ENCODE measurements around the gene CRTC1.

CRTC1 gene

GRCh38 chr19:18789883-18790565 is 106.5 kb downstream of the CRTC1 start:
- H3K27me3 Mint-ChIP-seq = peaks cover 91% of the 10 kb centered on the region
- H3K4me3 Mint-ChIP-seq = peak overlapping the region; percentile 67
- H3K9me3 Mint-ChIP-seq = no peaks in the 10 kb centered on the region
- H3K4me1 Mint-ChIP-seq (ENCODE audit: low read depth) = peaks cover 50% of the 10 kb centered on the region
- intact Hi-C loops (cut with micrococcal nuclease) = no loop called here
- H3K36me3 Mint-ChIP-seq (ENCODE audit: low read depth) = no peaks in the 10 kb centered on the region
- no peak overlapping the region for H3K27ac Mint-ChIP-seq

GRCh38 chr19:18790566-18791314 is 107.3 kb downstream of the CRTC1 start, which contains the start of gene COMP:
Gene COMP (minus strand): TSS chr19:18791305. CDS start chr19:18791269, 36 bp downstream.
- no peaks in the 10 kb centered on the region for H3K9me3 Mint-ChIP-seq
- no peaks in the 10 kb centered on the region for H3K36me3 Mint-ChIP-seq (ENCODE audit: low read depth)
- peaks cover 93% of the 10 kb centered on the region for H3K27me3 Mint-ChIP-seq
- peaks cover 42% of the 10 kb centered on the region for H3K4me1 Mint-ChIP-seq (ENCODE audit: low read depth)
- no peak within 1 kb of the TSS for H3K27ac Mint-ChIP-seq
- H3K4me3 Mint-ChIP-seq = peak within 1 kb of the TSS; percentile 65
- intact Hi-C loops (cut with micrococcal nuclease) = no loop called here

DNA sequence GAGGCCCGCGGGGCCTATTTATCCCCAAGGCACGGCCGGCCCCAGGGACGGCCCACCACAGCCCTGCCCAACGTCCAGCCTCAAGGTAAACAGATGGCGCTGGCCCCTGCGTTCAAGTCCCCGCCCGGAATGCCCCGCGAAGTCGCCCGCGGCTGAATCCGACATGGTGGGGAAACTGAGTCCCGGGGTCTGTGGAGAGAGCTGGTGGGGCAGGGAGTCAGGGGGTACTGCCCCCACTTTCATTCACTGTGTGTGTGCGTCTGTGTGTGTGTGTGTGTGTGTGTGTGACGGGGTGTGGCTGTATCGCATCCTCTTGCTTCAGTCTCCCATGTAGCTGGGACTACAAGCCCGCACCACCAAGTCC is 107.8 kb downstream of the CRTC1 start:
- intact Hi-C loops (cut with micrococcal nuclease) = no loop called here
- Mint-ChIP-seq H3K4me3 (no peak overlapping the region), H3K9me3 (no peaks in the 10 kb centered on the region), H3K27ac (no peak overlapping the region), H3K27me3 (peaks cover 94% of the 10 kb centered on the region), H3K4me1 (ENCODE audit: low read depth) (peaks cover 39% of the 10 kb centered on the region), H3K36me3 (ENCODE audit: low read depth) (no peaks in the 10 kb centered on the region)

DNA sequence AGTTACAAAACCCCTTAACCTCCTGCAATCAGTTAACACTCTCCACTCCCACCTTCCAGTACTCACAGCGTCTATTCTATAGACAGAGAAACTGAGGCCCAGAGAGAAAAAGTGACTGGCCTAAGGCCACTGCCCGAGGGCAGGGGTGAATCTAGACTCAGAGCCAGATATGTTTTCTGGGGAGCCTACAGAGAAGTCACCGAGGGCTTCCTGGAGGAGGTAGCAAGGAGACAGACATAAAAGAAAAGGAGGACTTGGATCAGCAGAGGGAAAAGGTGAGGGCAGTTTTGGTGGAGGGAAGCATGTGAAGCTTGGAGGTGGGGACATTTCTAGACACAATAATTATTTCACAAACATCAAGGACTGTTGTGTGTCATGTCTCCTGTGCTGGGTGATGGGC is 109.2 kb downstream of the CRTC1 start:
- intact Hi-C loops (cut with micrococcal nuclease) = no loop called here
- Mint-ChIP-seq H3K4me1 (ENCODE audit: low read depth) (peaks cover 33% of the 10 kb centered on the region), H3K9me3 (no peaks in the 10 kb centered on the region), H3K27ac (no peak overlapping the region), H3K36me3 (ENCODE audit: low read depth) (no peaks in the 10 kb centered on the region), H3K4me3 (no peak overlapping the region), H3K27me3 (peaks cover 84% of the 10 kb centered on the region)

DNA sequence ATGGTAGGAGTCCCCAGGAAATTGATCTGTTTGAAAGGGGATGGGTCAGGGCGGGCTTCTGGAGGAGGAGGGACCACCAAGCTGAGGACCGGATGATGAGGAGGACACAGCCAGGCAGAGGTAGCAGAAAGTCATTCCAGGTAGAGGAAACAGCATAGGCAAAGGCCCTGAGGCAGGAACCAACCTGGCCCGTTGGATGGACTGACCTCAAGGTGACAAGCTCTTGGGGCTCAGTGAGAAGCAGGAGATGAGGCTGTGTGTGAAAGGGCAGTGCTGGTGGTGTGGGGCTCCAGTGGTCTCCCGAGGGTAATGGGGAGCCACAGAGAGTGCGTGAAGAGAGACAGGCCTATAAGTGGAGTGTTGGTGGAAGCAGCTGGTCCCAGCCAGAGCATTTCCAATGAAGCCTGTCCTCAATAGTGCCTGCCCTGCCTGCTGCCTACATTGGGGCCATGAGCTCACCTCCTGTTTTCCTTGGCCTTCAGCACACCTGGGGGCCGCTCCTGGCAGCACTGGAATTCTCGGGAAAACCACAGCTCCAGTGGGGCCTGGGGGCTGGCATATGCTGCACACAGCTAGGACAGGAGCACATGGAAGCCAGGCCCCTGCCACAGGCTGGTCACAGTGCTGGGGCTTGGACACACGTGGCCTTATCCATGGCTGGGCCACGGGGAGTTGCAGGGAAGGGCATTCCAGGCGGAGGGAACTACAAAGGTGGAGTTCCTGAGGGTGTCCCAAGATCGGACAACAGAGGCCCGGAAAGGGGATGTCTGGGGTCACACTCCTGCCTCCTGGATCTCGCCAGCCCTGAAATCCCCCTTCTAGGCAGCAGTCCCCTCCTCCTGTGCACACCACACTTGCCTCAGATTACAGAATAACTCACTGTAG is 109.9 kb downstream of the CRTC1 start:
- intact Hi-C loops (cut with micrococcal nuclease) = no loop called here
- Mint-ChIP-seq H3K9me3 (no peaks in the 10 kb centered on the region), H3K36me3 (ENCODE audit: low read depth) (no peaks in the 10 kb centered on the region), H3K27ac (no peak overlapping the region), H3K4me1 (ENCODE audit: low read depth) (peaks cover 28% of the 10 kb centered on the region), H3K27me3 (peaks cover 77% of the 10 kb centered on the region), H3K4me3 (no peak overlapping the region)

DNA sequence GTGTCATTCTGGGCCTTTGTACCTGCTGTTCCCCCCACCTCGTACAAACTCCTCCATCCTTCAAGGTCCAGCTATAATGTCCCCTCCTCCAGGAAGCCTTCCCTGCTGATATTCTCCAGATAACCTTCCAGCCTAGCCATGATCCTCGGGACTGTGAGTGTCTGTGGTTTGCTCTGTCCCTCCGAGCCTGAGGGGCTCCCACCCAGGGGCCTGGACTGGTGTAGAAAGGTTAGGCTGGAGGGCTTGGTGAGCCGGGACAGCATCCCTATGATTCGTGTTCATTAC is 110.5 kb downstream of the CRTC1 start:
- Mint-ChIP-seq H3K27me3 (peaks cover 71% of the 10 kb centered on the region), H3K9me3 (no peaks in the 10 kb centered on the region), H3K36me3 (ENCODE audit: low read depth) (no peaks in the 10 kb centered on the region), H3K27ac (no peak overlapping the region), H3K4me3 (no peak overlapping the region), H3K4me1 (ENCODE audit: low read depth) (peaks cover 24% of the 10 kb centered on the region)
- intact Hi-C loops (cut with micrococcal nuclease) = no loop called here

DNA sequence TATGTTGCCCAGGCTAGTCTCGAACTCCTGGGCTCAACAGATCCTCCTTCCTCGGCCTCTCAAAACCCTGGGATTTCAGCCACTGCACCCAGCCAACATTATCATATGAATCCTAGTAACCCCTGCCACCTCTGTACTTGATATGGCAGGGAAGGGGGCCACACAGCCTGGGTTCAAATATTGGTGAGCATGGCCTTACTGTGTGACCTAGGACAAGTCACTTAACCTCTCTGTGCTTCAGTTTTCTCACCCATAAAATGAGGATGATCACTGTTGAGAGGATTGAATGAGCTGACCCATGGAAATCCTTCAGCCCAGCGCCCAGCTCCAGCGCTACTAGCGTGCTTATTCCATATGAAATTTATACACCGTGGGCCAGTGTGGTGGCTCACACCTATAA is 111.2 kb downstream of the CRTC1 start:
- Mint-ChIP-seq H3K27me3 (peaks cover 64% of the 10 kb centered on the region), H3K9me3 (no peaks in the 10 kb centered on the region), H3K27ac (no peak overlapping the region), H3K36me3 (ENCODE audit: low read depth) (no peaks in the 10 kb centered on the region), H3K4me3 (no peak overlapping the region), H3K4me1 (ENCODE audit: low read depth) (peaks cover 17% of the 10 kb centered on the region)
- intact Hi-C loops (cut with micrococcal nuclease) = no loop called here

- intact Hi-C loops (cut with micrococcal nuclease) = no loop called here
- Mint-ChIP-seq H3K4me3 (no peak overlapping the region), H3K27me3 (peaks cover 57% of the 10 kb centered on the region), H3K4me1 (ENCODE audit: low read depth) (peaks cover 8% of the 10 kb centered on the region), H3K9me3 (no peaks in the 10 kb centered on the region), H3K36me3 (ENCODE audit: low read depth) (no peaks in the 10 kb centered on the region), H3K27ac (no peak overlapping the region)
Observed at GRCh38 chr19:18795540-18795939, 112.1 kb downstream of the CRTC1 start.

- Mint-ChIP-seq H3K27me3 (peaks cover 55% of the 10 kb centered on the region), H3K9me3 (no peaks in the 10 kb centered on the region), H3K27ac (no peak overlapping the region), H3K4me1 (ENCODE audit: low read depth) (peaks cover 1% of the 10 kb centered on the region), H3K36me3 (ENCODE audit: low read depth) (no peaks in the 10 kb centered on the region), H3K4me3 (no peak overlapping the region)
- intact Hi-C loops (cut with micrococcal nuclease) = no loop called here
Observed at GRCh38 chr19:18796239-18796638, 112.8 kb downstream of the CRTC1 start.

DNA sequence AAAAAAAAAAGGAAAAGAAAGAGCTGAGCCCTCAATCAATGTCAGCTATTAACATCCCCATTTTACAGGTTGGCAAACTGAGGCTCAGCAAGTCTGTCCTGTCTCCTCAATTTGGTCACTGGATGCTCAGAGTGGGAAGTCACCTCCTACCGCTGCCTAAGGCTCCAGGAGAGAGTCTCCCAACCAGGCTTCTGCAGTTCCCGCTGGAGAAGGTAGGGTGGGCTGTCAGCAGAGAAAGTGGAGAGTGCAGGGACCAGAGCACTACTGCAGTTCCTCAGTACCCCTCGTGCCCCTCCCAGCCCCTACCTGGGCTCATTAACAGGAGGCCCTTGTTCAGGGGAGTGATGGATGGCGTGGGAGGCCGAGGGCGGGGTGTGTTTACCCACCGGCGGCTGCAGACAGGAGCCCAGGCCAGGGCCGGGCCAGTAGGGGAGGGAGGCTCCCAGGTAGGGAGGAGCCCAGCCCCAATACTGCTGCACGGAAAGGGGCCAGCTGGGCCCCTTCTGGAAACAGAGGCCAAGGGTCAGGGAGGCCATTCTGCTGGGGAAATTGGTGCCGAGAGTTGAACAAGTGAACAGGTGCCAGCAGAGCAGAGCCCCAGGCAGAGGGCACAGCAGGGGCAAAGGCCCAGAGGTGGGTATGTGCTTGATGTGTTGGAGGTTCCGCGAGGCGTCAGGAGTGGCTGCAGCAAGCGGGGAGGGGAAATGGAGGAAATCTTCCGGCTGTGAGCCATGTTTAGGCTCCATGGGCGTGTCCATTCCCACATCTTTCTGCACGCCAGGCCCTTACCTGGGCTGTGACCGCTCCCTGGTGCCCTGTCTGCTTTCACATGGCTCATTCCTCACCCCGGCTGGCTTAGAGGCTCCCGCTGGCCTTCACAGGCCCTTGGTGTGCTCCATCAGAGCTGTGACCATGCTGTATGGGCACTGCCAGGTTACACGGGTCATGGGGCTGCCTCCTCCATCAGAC is 115.2 kb downstream of the CRTC1 start:
- H3K4me1 Mint-ChIP-seq (ENCODE audit: low read depth) = no peaks in the 10 kb centered on the region
- no peak overlapping the region for H3K27ac Mint-ChIP-seq
- no peaks in the 10 kb centered on the region for H3K36me3 Mint-ChIP-seq (ENCODE audit: low read depth)
- intact Hi-C loops (cut with micrococcal nuclease) = no loop called here
- H3K4me3 Mint-ChIP-seq = no peak overlapping the region
- peaks cover 47% of the 10 kb centered on the region for H3K27me3 Mint-ChIP-seq
- no peaks in the 10 kb centered on the region for H3K9me3 Mint-ChIP-seq

DNA sequence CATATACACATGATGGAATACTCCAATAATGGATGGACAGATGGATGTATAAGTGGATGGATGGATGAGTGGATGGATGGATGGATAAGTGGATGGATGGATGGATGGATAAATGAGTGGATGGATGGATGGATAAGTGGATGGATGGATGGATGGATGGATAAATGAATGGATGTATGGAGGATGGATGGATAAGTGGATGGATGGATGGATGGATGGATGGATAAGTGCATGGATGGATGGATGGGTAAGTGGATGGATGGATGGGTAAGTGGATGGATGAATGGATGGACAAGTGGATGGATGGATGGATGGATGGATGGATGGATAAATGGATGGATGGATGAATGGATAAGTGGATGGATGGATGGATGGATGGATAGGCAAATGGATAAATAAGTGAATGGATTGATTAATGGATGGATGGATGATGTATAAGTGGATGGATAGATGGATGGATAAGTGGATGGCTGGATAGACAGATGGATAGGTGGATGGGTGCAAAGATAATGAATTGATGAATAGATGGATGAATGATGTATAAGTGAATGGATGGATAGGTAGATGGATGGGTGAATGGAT is 116.0 kb downstream of the CRTC1 start:
- intact Hi-C loops (cut with micrococcal nuclease) = no loop called here
- H3K36me3 Mint-ChIP-seq (ENCODE audit: low read depth) = no peaks in the 10 kb centered on the region
- H3K4me3 Mint-ChIP-seq = no peak overlapping the region
- no peaks in the 10 kb centered on the region for H3K9me3 Mint-ChIP-seq
- no peak overlapping the region for H3K27ac Mint-ChIP-seq
- no peaks in the 10 kb centered on the region for H3K4me1 Mint-ChIP-seq (ENCODE audit: low read depth)
- H3K27me3 Mint-ChIP-seq = peaks cover 43% of the 10 kb centered on the region

DNA sequence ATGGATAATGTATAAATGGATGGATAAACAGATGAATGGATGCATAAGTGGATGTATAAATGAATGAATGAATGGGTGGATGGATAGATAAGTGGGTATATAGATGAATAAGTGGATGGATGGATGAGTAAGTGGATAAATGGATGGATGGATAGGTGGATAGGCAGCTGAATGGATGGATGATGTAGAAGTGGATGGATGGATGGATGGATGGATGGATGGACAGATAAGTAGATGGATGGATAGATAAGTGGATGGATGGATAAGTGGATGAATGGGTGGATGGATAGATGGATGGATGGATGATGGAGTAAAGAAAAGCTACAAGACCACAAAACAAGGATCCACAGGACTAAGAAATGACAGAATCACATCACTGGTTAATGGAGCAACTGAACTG is 116.6 kb downstream of the CRTC1 start:
- H3K4me1 Mint-ChIP-seq (ENCODE audit: low read depth) = no peaks in the 10 kb centered on the region
- peaks cover 38% of the 10 kb centered on the region for H3K27me3 Mint-ChIP-seq
- no peaks in the 10 kb centered on the region for H3K36me3 Mint-ChIP-seq (ENCODE audit: low read depth)
- no peaks in the 10 kb centered on the region for H3K9me3 Mint-ChIP-seq
- intact Hi-C loops (cut with micrococcal nuclease) = no loop called here
- H3K4me3 Mint-ChIP-seq = no peak overlapping the region
- H3K27ac Mint-ChIP-seq = no peak overlapping the region

- intact Hi-C loops (cut with micrococcal nuclease) = no loop called here
- Mint-ChIP-seq H3K36me3 (ENCODE audit: low read depth) (no peaks in the 10 kb centered on the region), H3K4me1 (ENCODE audit: low read depth) (no peaks in the 10 kb centered on the region), H3K27ac (no peak overlapping the region), H3K27me3 (peaks cover 32% of the 10 kb centered on the region), H3K4me3 (no peak overlapping the region), H3K9me3 (no peaks in the 10 kb centered on the region)
Observed at GRCh38 chr19:18800636-18801035, 117.2 kb downstream of the CRTC1 start.

Measured in dendritic cell treated with granulocyte-macrophage colony-stimulating factor and Interleukin-4, amounts not matched to agents 40 ng/mL and 50 ng/mL, for 4 days (primary cell).